NB4 (cell line): ENCODE results near the gene GALNT9.

Experiments used
- DNase-seq: peaks from one replicate; pipeline ENCODE4 v3.0.0; 2010; ENCODE audit warnings: low read depth
- H3K4me3 ChIP-seq: one replicate; pipeline ENCODE4 v1.5.1; 2011; ENCODE audit warnings: mild to moderate bottlenecking, low read depth, low read length, moderate library complexity
- CTCF ChIP-seq: IDR thresholded peaks from one replicate; pipeline ENCODE4 v1.5.1; 2012; ENCODE audit warnings: low read depth, low read length
- MAX ChIP-seq: IDR thresholded peaks from 2 replicates; pipeline ENCODE4 v1.6.1; 2011; ENCODE audit warnings: low read depth, low read length
- MYC ChIP-seq: IDR thresholded peaks from 2 replicates; pipeline ENCODE4 v1.6.1; 2011; ENCODE audit warnings: low read depth, low read length
- POLR2A ChIP-seq: IDR thresholded peaks from 2 replicates; pipeline ENCODE4 v1.6.1; 2011; ENCODE audit warnings: mild to moderate bottlenecking; ENCODE audit not compliant: insufficient read length; ENCODE audit errors: extremely low read depth

GALNT9 gene

GRCh38 chr12:132348176-132348575 is 18.8 kb upstream of the GALNT9 start:
- no peak for DNase-seq
- no peak overlapping the region for H3K4me3 ChIP-seq
- TF ChIP-seq MAX (no peak), CTCF (no peak), POLR2A (no peak), MYC (no peak)

GRCh38 chr12:132347176-132347855 is 17.9 kb upstream of the GALNT9 start:
- TF ChIP-seq POLR2A (no peak), CTCF (no peak), MAX (no peak), MYC (no peak)
- no peak overlapping the region for H3K4me3 ChIP-seq
- DNase-seq, result no peak

- H3K4me3 ChIP-seq, result no peak overlapping the region
- DNase-seq, result no peak
- TF ChIP-seq MAX (no peak), POLR2A (no peak), MYC (no peak), CTCF (no peak)
These were observed 17.2 kb upstream of the GALNT9 start for GRCh38 chr12:132346471-132347175.

- TF ChIP-seq POLR2A (no peak), MAX (no peak), CTCF (no peak), MYC (no peak)
- no peak overlapping the region for H3K4me3 ChIP-seq
- no peak for DNase-seq
These were observed 16.3 kb upstream of the GALNT9 start for GRCh38 chr12:132345561-132346200.

GRCh38 chr12:132345126-132345525 is 15.7 kb upstream of the GALNT9 start:
- no peak for TF ChIP-seq CTCF
- no peak for TF ChIP-seq POLR2A
- TF ChIP-seq MYC, result no peak

More at GRCh38 chr12:132345126-132345525, 15.7 kb upstream of the GALNT9 start:
- H3K4me3 ChIP-seq, result no peak overlapping the region
- DNase-seq, result no peak
